GM18519 (cell line): ENCODE measurements around the gene SH3BP2.

Experiments
- ATAC-seq: cut with Tn5 transposase; IDR thresholded peaks from one replicate; pipeline ENCODE4 v1.9.1; 2021; ENCODE audit warnings: mild to moderate bottlenecking, moderate library complexity; ENCODE audit not compliant: unreplicated experiment, low FRiP score

Gene SH3BP2

GRCh38 chr4:2802618-2803531, 10.0 kb downstream of the SH3BP2 start:
- ATAC-seq: no peak

- no peak for ATAC-seq
Measured at GRCh38 chr4:2803624-2804448, 11.0 kb downstream of the SH3BP2 start.

- no peak for ATAC-seq
Measured at GRCh38 chr4:2804449-2804972, 11.6 kb downstream of the SH3BP2 start.

GRCh38 chr4:2804973-2805501, 12.2 kb downstream of the SH3BP2 start:
- no peak for ATAC-seq

- no peak for ATAC-seq
Measured at GRCh38 chr4:2805712-2806389, 13.0 kb downstream of the SH3BP2 start.

GRCh38 chr4:2806390-2807355, 13.8 kb downstream of the SH3BP2 start:
- ATAC-seq: no peak

GRCh38 chr4:2807571-2807970, 14.7 kb downstream of the SH3BP2 start:
- ATAC-seq: no peak

- ATAC-seq: no peak
Measured at GRCh38 chr4:2808001-2808400, 15.1 kb downstream of the SH3BP2 start.

- no peak for ATAC-seq
Measured at GRCh38 chr4:2809610-2810180, 16.8 kb downstream of the SH3BP2 start.

GRCh38 chr4:2810388-2810787, 17.5 kb downstream of the SH3BP2 start:
- ATAC-seq: no peak

GRCh38 chr4:2811830-2812611, 19.1 kb downstream of the SH3BP2 start:
- ATAC-seq: no peak

- no peak for ATAC-seq
Measured at GRCh38 chr4:2812612-2813354, 19.9 kb downstream of the SH3BP2 start.

- ATAC-seq: no peak
Measured at GRCh38 chr4:2813446-2814405, 20.8 kb downstream of the SH3BP2 start.

- no peak for ATAC-seq
Measured at GRCh38 chr4:2814627-2815270, 21.9 kb downstream of the SH3BP2 start.

- no peak for ATAC-seq
Measured at GRCh38 chr4:2816401-2816954, 23.6 kb downstream of the SH3BP2 start.

- no peak for ATAC-seq
Measured at GRCh38 chr4:2817137-2817536, 24.3 kb downstream of the SH3BP2 start.
